ENCODE data around the gene BTBD1.
A peak's percentile ranks its signal among the peaks of the same experiment; 100 is the strongest.

The BTBD1 gene

DNA sequence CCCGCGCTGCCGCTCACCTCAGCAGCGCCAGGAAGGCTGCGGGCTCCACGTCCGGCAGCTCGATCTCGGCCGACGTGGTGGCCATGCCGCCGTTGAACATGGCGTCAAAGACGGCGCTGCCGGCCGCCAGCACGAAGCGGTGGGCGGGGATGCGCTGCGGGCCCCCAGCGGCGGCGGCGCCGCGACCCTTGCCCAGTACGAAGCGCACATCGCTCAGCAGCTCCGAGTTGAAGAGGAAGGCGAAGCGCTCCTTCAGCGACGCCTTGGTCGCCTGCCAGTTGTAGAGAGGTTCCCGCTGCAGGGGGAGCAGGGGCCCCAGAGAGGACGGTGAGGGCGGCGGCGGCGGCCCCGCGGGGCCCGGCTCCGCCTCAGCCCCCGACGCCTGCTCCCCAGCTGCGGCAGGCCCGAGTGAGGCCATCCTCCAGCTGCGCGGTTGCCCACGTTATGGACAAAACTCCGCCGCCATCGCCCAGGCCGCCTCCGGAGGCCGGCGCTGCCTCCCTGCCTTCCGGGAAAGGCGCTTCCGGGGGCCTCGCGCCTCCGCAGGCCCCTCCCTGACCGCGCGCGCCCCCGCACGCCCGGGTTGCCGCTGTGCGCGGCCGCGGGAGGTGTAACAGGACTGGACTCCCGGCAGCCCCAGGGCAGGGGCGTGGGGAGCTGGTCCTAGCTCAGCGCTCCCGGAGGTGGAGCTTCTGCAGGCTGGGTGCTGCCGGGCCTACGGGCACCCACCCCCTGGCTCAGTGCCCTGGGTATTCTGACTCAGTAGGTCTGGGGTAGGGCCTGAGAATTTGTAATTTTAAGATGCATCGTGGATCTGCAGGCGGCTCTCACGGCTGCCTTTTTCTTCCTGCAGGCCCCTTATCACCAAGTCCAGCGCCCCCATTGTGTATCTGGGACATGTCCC lies at the start of gene BTBD1:
BTBD1 (minus strand) TSS at position 519 of the 904 bp plus-strand sequence; CDS start at position 418, 101 bp downstream.
- peak; percentile 82 for DNase-seq

DNA sequence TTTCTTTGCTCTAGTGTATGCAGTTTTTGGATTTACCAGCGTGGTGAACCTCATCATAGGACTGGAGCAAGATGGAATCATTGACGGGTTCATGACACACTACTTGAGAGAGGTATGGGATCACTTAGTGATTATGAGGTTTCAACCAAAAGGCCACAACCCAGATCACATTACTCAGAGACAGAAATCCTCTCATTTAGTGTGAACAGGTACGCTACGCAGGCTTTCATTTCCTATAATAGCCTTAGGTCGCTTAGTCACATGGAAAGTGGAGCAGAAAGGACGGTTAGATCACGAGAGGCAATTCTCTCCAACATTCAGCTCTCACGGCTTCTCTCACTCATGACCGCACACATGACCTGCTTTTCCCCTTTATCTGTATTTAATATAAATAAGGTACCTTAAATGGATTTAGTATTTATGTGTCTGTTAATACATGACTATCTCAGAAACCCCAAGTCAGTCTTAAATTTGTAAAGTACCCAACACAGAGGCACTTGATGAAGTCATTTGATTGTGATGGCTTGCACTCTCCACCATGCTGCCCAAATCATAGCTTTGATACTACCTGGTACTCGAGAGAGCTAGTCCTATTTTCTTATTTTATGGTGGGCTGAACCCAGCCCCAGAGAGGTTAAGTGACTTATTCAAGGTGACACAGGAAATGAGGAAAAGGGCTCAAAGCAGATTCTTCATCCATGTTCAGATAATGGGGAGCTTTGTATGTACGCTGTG lies 48.9 kb upstream of the BTBD1 start:
- no peak for DNase-seq

DNA sequence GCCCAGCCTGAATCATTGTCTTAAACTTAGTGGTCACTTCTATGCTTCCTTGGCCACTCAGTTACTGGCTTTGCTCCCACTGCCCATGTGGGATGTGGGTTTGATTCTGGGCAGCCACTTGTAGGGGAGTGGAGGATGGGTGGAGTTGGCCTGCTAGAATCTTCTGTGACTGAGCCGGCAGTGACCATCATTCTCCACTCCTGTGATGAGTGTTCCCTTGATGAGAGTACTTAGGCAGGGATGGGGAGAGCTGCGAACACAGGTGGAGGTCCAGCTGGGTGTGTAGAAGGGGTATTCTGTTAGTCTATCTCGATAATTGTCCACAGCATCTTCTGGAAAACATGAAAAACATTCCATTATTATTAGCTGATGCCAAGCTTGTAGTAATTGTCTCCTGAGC lies 48.4 kb upstream of the BTBD1 start:
- no peak for DNase-seq

DNA sequence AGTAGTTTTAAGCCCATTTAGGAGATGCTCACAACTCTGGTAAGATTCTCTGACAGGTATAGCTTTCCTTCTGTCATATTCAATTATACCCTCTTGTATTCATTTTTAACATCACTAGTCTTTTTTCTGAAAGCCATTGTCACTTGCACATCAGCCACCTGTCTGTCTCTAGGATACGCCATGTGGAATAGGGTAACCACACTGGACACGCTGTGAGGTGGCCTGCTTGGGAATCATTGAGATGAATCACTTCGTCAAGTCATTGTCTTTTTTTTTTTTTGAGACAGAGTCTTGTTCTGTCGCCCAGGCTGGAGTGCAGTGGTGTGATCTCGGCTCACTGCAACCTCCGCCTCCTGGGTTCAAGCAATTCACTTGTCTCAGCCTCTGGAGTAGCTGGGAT lies 47.8 kb upstream of the BTBD1 start:
- no peak for DNase-seq

DNA sequence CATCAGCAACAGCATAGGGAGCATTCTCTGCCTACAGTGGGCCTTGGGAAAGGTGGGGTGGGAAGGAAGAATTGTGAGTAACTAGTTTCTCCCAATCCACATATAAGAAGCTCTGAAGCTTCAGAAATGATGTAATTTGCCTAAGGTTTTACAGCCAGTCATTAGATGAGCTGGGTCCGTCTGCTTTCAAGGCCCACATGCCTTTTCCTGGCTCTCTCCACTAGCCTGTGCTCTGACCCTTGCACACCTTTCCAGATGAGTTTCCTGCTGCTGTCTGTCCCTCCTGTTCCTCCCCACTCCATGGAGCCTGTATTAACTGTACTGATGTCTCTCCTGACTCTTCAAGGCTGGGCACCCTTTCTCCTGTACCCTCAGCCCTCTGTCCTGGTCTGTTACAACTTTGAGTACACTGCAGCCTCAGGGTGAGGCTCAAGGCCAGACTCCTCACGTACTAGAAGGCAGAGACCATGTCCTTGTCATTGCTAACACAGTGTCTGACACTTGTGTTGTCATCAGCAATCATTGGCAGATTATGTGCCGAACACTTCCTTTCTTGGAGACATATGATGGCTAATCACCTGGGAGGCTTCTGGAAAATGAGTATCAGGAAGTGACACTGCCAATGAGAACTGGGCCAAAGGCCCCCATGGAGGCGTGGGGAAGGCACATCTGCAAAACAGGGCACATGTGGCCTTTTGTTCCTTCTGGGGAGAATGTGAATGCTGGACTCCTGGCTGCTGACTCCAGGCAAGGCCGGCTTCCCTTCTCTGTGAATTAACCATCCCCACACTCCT lies 47.0 kb upstream of the BTBD1 start:
- DNase-seq = no peak

DNA sequence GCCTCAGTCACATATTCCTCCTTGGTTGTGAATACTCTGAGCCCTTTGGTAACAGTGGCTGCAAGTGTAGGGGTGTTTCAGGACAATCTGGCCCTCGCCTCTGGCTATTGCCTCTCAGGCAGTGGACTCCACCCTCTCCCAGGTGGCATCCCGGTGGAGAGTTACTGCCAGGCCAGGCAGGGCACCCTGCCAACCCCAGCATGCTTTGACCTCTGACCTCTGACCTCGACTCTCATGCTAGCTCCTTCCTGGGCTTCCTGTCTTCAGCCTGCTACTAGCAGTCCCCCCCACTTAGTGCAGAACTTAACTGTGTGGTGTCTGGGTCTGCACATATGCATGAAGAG lies 45.9 kb upstream of the BTBD1 start:
- DNase-seq = no peak

DNA sequence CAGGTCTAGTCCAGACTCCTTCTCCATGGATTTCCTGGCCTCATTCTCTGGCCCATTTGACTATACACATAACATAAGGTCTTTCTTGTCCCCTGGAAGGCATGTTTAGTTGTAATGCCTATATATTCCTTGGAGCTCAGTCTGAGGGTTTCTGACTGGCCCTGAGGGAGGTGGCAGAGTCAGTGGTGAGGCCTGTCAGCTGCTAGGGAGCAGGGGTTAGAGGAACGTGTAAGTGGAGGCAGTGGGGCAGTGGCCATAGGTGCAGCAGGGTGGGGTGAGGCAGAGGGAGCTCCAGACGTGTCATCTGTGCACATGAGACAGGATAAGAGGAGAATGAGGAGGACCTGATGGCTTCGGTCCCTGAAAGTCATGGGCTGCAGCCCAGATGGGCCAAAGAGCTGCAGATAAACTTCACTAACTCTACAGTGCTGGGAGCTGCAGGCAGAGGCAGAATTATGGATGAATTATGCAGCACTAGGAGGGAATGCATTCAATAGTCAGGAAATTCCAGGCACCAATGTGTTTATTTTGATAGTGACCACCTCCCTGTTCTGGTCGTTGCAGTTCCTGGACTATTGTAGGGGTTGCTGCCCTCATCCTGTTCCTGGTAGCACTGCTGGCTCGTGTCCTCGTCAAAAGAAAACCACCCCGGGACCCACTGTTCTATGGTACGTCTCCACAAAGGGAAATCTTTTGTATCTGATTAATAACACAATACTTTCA lies 45.3 kb upstream of the BTBD1 start:
- no peak for DNase-seq

DNA sequence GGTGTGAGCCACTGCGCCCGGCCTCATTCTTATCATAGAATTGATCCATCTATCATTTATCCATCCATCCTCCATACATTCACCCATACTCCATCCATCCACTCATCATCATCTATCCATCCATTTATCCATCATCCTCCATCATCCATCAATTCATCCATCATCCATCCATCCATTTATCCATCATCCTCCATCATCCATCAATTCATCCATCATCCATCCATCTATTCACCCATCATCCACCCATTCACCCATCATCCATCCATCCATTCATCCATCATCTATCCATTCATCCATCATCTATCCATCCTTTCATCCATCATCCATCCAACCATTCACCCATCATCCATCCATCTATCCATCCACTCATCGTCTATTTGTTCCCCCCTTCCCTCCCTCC lies 44.1 kb upstream of the BTBD1 start:
- DNase-seq = no peak

DNA sequence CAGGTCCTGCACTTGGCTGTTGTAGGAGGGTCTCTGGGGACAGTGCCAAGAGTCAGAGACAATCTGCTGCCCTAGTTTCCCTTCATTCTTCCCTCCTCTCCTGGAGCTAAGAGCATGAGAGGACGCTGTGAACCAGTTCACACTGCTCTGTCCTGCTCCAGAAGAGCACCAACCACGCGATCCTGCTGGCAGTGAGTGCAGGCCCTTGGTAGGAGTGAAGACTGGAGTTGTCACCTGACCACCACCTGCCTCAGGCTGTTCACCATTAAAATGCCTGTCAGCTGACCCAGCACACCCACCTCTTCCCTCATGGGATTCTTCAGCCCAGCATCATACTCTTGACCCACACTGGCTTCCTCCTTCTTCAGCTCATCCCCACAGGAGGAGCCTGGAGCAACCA lies 43.3 kb upstream of the BTBD1 start:
- DNase-seq = no peak

DNA sequence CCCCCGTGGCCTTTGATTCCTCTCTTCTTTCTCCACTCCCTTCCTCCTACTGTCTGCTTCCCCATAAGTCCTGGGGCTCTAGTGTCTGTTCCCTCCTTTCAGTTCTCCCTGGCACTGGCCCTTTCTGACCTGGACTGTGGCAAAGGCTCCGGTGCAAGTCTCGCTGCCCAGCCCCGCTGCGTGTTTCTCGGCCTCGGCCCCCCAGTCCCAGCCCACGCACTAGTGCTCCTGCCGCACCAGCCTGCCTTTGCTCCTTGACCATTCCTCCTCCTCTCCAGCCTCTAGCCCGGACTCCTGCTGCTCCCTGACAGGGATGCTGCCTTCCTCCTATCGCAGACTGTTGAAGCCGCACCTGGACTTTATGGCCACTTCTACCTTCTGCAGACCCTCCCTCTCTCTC lies 42.5 kb upstream of the BTBD1 start:
- DNase-seq = no peak

DNA sequence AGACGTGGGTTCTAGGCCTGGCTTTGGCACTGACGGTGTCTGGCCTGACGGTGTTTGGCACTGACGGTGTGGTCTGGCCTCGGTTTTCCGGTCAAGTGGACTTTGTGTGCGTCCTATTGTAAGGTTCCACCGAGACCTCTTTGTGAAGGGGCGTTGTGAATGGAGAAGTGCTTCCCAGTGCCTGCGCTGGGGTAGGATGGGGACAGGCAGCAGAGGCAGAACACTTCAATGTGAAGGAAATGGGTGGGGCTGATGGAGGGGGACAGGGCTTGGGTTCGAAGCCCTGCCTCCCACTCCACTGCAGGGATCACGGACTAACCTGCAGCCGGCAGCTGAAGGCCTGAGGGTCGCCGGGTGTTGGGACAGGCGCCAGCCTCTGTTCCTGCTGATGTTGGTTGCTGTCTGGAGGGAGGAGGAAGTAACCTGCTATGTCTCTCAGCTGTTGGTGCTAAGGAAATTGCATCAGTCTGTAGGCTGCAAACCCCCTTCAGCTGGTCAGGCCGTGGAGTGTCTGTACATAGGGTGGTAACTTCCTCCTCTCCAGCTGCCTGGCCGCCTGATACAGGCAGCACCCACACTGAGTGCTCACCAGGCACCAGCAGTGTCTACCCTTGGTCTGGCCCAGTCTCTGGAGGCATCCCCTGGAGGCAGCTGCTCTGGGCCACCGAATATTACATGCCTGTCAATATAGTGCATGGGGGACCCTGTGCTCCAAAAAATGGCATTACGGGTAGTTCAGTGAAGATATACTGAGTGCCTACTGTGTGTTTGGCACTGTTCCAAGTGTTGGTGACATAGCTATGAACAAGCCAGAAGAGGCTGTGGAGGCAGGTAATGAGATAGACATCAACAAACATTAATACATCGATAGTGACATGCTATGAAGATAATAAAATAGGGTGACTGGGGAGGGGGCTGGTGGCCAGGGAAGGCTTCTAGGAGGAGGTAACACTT lies 41.5 kb upstream of the BTBD1 start:
- DNase-seq = no peak

DNA sequence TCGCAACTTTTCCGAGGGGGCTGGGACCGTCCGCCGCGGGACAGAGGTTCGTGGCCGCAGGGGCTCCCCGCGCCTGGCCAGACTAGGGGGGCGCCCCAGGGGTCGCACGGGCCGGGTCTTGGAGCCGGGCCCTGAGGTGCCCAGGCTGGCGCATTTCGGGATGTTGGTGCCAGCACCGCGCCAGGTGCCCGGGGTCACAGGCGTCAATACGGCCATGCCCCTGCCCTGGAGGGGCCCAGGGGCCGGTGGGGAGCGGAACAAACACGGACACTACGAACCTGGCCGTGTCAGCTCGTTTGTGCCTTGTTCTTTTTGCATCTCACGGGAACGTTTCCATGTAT lies 40.8 kb upstream of the BTBD1 start:
- DNase-seq = no peak

DNA sequence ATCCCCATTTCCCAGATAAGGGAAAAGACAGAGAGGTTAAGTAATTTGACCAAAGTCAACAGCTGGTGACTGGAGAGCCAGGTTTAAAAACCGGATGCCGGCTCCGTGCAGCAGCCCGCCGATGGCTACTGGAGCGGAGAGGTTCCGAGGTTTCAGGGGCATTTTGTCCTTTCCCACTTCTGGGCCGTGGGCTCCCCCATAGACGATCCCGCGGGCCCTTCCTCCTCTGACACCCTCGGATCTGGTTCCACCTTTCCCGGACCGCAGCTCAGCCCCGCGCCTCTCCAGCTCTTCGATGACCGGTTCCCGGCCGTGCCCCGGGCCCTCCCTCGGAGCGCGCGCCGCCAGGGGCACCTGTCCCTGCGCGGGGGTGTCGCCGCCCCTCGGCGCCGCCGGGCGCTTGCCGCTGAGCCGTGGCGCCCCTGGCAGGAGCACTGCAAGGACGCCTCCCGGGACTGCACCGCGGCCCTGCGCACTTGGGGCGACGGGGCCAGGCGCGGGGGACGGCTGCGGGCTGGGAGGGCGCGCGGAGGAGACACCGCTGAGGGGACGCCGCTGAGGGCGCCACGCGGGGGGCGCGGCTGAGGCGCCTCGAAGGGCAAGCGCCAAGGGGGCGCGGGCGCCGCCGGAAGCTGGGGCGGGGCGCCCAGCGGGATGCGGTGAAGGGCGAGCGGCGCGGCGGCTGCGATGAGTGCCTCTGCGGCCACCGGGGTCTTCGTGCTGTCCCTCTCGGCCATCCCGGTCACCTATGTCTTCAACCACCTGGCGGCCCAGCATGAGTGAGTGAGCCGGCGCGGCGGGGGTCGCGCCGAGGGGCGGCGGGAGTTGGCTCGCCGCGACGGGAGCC lies 40.2 kb upstream of the BTBD1 start, which contains the start of gene TM6SF1:
TM6SF1 (plus strand) TSS at position 652 of the 847 bp plus-strand sequence; CDS start at position 688, 36 bp downstream.
- DNase-seq = no peak

DNA sequence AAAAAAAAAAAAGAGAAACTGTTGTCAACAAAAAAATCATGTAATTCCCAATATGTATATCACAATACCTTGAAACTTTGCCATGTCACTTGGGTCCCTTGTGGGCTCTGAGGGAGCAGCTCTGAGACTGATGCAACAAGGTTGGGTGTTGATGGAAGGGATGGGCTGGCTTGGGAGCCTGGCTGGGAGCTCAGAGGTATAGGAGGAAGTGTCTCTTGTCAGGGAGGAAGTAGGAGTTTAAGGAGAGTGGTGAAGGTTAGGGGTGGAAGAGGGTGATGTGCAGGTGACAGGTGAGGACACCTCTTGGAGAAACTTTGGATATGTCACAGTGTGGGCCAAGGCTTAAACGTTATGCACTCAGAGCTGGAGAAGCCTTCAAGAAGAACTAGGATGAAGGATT lies 38.4 kb upstream of the BTBD1 start:
- no peak for DNase-seq

DNA sequence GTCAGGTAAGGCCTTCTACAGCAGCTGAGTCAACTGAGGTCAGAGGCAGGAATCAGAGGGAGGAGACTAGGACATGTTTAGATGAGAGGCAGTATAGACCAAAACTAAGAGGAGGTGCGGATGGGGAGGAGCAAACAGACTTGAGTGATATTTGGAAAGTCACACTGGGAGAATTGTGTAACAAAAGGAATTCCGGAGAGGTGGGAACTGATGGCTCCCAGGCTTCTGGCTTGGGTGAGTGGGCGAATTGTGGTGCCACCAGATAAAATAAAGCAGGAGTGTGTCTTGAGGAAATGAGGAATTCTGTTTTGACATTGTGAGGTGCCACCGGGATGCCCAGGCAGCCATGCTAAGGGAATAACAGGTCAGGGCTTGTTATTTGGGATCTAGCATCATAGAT lies 37.1 kb upstream of the BTBD1 start:
- DNase-seq = no peak

DNA sequence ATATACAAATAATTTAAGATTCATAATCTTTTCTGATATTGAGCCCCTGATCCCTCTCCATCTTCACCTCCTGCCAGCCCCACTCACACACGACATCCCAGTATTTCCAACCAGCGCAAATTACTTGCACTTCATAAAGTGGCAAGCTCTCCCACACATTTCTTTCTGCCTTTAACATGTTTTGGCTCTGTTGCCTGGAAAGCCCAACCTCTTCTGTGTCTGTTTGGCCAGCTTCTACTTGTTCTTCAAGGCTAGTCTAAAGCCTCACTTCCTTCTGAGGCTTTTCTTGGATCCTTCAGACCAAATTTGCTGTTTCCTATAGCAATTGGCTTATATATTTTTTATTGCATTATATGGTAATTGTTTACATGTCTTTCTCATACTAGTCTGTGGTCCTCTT lies 35.3 kb upstream of the BTBD1 start:
- no peak for DNase-seq

DNA sequence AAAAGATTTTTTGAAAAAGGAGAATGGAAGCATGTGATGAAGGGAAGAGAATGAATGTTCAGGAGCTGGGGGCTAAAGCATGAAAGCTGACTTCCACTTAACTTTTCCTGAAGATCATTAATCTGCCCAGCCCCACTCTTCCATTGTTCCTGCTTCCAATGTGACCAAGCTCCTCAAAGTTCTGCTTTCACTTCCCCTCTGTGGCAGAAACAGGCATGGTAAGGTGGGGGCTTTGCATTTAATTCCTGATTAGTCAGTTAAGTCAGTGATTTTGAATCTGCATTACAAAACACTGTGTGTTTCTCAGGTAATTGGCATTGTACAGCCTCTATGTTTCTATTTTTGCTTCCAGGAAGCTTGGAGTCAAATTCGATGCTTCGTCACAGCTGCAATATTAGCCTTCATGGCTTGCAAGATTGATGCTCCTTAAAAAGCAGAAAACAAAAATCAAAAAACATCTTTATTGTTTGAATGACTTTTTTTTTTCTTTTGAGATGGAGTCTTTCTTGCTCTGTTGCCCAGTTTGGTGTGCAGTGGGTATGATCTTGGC lies 33.1 kb upstream of the BTBD1 start:
- no peak for DNase-seq

DNA sequence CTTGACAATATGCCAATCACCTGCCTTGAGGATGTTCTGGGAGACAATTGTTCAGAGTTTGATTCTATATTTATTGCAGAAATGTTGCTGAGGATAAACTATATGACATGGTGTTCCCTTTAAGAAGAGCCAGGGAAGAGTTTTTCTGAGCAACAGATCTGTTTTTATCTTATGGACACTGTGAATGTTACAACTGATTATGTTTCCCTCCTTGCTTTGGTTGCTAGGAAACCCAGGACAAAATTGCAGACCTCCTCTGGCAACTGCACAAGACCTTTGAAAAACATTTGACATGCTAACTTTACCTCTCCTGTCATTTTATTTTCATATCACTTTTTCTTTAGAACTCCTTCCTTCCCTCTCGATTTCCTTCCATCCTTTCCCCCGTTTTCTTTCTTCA lies 32.2 kb upstream of the BTBD1 start:
- DNase-seq = no peak

DNA sequence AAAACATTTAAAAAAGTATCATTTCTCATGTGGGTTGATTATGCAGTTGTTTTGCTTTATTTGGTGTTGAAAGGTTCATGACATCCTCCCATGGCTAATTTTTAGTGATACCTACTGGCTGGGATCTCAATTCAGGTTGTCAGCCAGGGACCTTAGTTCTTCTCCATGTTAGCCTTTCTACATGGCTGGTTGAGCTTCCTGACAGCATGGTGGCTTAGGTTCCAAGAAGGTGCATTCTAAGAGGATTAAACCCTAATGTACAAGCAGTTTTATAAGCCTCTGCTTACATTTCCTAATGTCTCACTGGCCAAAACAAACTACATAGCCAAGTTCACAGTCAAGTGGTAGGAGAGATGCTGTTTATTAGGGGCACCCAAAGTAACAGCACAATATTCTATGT lies 31.0 kb upstream of the BTBD1 start:
- no peak for DNase-seq

DNA sequence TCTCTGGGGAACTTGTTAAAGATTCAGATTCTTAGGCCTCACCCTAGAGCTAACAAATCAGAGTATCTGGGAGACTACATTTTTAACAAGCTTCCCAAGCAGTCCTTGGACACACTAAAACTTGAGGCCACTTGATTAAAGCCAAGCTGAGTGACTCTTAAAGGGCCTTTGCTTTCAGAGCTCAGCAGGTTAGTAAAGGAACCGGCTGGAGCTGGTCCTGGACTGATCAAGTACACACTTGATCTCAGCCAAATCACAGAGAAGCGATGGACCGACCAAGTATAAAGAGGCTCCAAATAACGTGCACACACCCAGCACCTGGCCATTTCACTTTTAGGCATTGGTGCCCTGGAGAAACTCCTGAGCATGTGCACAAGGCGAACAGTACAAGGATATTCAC lies 27.5 kb upstream of the BTBD1 start:
- DNase-seq = no peak

Measured in NCI-H2171 (cell line).